ENCODE data around the gene FBXL5.

GRCh38 chr4:15703439-15703838, 48.3 kb upstream of the FBXL5 start:
- no peak for TF ChIP-seq CTCF (conservative IDR thresholded peaks at IDR 0.05)
- TF ChIP-seq ZFX (IDR thresholded peaks at IDR 0.05) = no peak

Measured in C4-2B (cell line).